GF-D8 (cell line): ENCODE results near the gene TIMM17B.
"Not testable (repeated sequence)": the region's sequence is repeated elsewhere in the genome, so short reads cannot be mapped to it uniquely, and the experiment has no call there.

Experiments used
- DNase-seq: peaks from one replicate; lab custom pipeline; 2025; lab: John Stamatoyannopoulos, UW

The TIMM17B gene

DNA sequence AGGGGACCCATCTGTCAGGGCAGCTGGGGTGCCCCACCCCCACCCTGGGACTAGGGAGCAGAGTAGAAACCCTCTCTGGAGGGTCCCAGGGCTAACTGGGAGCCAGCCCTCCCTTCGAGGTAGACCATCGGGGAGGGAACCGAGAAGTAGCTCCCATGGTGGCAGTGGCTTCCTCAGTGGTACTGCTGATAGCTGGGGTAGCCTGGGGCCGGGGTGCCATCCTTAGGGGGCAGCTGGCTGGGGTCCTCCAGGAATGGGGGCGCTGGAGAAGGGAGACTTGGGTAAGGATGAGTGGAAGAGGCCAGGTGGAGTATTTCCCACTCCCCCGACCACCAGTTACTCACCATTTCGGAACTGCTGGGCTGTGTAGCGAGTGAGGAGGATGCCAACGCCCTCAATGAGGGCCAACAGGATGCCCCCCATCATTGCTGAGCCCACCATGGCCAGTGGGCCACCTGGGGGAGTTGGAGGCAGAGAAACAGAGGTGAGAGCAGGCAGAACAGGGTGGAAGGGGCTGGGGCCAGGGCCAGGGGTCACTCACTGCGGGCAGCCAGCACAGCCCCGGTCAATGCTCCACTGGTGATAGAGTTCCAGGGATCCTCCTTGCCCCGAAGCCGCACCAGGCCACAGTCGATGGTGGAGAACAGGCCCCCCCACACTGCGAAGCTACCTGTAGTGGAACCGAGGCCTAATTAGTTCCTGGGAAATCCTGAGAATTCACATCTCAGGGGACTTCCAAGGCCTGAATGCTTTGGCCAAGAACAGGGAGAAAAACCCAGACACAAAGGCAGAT is 3.8 kb downstream of the TIMM17B start:
- no peak for DNase-seq

DNA sequence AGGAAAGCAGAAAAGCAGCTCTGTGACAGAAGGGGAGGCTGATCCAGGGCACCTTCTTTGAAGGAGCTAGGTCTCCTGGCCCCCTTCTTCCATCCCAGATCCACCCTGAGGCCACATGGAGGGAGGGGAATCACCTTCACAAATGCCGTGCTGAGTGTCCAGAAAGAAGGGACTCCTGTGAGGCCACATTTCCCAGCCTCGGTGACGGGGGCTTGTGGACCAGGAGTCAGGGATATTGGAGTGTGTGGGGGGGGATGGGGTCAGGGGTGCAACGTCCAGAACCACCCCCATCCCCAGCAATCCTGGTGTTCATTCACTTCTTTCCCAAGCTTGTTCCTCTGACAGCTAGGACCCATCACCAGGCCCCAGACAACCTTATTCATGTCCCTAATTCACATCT is 4.7 kb downstream of the TIMM17B start:
- DNase-seq = no peak

DNA sequence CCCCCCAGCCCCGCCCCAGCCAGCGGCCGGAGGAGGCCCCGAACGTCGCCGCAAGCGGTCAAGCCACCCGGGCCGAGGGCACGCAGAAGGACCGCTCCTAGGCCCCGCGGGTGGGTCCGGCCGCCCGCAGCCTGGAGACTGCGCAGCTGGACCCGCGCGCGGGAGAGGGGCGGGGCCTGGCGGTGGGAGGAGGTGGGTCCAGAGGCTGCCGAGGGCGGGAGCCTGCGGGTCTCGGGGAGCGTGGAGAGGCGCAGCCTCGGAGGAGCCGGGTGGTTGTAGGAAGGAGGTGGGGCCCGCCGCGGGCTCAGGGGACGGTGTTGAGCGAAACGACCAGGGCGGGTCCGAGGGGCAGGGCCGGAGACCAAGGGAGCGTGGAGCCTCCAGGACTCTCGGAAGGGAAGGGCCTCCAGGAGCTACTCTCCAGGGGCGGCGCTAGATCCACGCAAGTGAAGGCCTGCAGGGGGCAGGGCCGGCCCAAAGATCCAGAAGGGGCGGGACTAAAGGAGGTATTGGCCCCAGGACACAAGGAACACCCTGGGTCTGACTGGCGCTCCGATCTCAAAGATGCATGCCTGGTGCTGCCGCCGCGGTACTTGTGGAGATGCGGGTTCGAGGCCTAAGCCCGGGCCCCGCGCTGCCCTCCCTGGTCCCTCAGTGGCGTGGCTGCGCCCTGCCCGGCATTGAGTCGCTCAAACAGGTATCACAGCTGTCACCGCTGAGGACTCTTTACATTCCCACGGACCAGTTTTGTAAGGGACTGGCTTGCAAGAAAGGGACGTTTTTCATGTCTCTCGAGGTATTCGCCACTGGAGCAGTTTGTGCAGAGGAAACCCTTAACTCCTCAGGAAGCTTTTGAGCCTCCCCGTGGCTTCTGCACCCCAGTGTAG is 5.9 kb downstream of the TIMM17B start:
- DNase-seq = peak; percentile 39

DNA sequence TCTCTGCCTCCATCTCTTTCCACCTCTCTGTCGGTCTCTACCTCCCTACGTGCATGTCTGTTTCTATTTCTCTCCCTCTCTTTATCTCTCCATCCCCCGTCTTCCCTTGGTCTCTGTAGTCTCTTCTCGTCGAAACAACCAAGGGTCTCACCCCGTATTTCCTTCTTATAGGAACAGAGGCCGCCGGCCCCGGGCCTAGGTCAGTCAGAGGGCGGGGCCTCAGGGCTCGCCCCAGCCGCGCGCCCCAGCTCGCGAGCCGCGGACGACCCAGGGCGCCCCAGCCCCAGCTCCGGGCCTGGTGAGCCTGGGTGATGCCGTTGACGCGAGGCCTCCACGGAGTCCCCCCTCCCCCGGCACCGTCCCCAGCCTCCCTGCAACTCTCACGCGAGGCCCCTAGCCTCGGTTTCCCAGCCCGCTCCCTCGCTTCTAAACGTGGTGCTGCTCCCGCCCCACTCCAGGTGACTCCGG is 6.6 kb downstream of the TIMM17B start:
- DNase-seq = no peak

DNA sequence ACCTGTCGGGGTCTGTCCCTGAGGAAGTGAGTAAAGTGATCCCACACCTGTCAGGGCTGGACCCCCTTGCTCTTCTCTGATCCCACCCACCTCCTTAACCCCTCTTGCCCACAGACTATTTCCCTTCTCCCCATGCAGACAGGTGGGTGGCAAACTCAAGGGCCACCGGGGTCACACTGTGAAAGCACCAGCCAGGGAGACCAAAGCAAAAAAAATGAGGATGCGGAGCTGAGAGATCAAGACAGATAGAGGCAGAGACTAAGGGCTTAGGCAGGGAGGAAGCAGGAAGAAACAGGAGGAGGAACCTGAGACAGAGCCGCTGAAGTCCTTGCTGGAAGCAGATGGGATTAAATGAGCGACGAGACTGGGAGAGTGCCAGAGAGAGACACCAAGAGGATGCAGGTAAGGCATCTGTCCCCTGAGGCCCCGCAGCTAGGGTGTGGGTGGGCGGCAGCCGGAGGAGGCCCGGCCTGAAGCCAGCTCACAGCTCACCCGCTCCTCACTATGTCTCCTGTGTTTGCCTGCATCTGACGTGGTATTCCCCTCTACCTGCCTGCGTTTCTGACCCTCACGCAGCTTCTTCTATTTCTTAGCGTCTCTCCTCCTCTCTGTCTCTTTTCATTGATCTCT is 7.2 kb downstream of the TIMM17B start:
- DNase-seq = no peak

DNA sequence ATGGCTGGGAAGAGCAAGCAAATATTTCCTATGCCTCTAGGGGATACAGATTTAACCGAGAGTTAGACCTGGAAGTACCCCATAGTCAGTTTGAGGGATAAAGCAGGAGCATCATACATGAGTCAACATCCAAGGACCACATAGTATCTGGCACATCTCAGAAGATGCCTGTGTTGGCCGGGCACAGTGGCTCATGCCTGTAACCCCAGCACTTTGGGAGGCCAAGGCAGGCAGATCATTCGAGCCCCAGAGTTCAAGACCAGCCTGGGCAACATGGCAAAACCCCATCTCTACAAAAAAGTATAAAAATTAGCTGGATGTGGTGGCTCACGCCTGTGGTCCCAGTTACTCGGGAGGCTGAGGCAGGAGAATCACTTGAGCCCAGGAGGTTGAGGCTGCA is 11.0 kb downstream of the TIMM17B start:
- DNase-seq = not testable (repeated sequence)

DNA sequence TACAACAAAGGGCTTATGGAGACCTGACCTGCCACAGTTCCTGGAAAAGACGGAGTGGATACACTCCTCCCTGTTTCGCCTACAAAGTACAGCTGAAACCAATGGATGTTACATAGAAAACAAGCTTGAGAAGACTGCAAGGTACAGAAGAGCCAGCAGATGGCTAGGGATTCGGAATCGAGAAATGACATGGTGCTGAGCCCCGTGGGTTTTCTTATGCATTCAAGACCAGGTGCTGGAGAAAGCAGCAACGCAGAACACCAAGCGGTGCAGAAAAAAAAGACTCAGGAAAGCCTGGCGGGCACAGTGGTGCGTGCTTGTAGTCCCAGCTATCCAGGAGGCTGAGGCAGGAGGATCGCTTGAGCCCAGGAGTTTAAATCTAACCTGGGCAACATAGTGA is 13.8 kb downstream of the TIMM17B start:
- no peak for DNase-seq

DNA sequence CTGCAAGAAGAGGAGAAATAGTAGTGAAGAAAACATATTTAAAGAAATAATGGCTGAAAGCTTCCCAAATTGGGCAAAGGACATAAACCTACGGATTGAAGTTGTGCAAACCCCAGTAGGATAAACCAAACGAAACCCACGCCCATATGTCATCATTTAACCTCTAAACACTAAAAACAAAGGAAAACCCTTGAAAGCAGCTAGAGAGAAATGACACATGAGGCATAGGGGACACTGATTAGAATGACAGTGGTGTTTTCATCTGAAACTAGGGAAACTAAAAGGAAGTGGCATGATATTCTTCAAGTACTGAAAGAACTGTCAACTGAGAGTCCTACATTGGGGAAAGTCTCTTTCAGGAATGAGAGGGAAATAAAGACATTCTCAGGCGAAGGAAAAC is 20.6 kb downstream of the TIMM17B start:
- not testable (repeated sequence) for DNase-seq

DNA sequence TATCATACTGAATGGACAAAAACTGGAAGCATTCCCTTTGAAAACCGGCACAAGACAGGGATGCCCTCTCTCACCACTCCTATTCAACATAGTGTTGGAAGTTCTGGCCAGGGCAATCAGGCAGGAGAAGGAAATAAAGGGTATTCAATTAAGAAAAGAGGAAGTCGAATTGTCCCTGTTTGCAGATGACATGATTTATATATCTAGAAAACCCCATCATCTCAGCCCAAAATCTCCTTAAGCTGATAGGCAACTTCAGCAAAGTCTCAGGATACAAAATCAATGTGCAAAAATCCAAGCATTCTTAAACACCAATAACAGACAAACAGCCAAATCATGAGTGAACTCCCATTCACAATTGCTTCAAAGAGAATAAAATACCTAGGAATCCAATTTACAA is 25.6 kb downstream of the TIMM17B start:
- DNase-seq = not testable (repeated sequence)

DNA sequence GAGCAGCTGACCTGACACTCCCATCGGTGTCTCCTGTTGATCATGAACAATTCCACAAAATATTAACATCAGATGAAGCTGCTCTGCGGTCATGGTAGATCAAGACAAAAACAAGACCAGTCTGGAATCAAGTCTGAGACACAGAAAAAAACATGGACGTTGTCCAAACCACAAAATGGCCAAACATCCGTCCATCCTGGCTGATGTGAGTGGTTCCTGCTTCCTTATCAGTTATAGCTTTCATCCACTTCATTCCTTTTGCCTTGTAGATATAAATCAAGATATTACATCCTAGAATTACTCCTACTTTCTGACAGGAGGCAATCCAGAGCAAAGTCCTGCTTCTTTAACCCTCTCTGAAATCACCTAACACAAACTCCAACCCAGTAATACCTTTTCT is 33.4 kb downstream of the TIMM17B start:
- no peak for DNase-seq

DNA sequence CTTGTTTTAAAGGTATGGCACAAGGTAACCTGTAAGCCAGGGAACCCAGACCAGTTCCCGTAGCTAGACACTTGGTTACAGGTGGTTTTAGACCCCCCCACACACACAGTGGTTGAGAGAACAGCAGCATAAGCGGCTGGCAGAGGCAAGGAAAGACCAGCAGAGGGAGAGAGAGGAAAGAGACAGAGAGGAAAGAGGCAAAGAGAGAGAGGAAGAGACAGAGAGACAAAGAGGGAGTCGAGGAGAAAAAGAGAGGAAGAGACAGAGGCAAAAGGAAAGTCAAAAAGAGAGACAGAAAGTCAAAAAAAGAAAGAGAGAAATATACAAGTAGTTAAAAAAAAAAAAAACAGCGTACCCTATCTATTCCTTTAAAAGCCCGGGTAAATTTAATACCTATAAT is 42.7 kb downstream of the TIMM17B start:
- DNase-seq = no peak

DNA sequence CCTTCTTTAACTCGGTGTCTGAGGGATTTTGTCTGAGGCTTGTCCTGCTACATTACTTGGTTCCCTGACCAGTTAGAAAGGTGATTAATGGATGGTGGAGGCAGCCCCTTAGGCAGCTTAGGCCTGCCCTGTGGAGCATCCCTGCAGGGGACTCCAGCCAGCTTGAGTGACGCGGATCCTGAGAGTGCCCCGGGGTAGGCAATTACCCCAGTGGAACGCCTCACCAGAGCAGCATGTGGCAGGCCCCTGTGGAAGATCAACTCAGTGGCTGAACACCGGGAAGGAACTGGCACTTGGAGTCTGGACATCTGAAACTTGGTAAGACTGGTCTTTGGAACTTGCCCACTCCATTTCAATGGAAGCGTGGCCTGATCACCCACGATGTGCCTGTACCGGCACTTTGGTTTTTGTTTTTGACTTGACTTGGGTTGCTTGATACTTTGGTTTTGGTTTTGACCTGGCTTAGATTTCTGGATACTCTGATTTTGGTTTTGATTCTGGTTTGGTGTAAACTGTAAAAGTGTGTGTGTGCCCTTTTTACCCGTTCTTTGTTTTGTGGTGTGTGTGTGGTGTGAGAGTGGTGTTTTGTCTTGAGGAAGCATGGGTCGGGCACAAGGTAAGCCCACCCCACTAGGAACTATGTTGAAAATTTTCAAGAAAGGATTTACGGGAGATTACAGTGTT is 43.3 kb downstream of the TIMM17B start:
- DNase-seq = not testable (repeated sequence)

DNA sequence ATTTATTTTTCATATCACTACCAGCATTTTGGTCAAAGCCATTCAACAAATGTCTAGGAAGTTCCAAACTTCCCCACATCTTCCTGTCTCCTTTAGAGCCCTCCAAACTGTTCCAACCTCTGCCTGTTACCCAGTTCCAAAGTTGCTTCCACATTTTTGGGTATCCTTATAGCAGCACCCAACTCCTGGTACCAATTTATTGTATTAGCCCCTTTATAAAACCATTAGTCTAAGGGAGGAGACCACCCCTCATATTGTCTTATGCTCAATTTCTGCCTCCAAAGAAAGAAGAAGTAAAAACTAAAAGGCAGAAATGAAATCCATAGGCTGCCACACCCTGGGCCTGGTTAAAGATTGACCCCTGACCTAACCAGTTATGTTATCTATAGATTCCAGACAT is 44.1 kb downstream of the TIMM17B start:
- DNase-seq = not testable (repeated sequence)

DNA sequence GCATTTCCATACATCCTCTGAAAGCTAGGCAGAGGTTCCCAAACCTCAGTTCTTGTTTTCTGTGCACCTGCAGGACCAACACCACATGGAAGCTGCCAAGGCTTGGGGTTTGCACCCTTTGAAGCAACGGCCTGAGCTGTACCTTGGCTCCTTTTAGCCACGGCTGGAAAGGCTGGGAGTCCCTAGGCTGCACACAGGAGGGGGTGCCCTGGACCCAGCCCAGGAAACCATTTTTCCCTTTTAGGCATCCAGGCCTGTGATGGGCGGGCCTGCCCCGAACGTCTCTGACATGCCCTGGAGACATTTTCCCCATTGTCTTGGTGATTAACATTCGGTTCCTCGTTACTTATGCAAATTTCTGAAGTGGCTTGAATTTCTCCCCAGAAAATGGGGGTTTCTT is 44.7 kb downstream of the TIMM17B start:
- DNase-seq = no peak

DNA sequence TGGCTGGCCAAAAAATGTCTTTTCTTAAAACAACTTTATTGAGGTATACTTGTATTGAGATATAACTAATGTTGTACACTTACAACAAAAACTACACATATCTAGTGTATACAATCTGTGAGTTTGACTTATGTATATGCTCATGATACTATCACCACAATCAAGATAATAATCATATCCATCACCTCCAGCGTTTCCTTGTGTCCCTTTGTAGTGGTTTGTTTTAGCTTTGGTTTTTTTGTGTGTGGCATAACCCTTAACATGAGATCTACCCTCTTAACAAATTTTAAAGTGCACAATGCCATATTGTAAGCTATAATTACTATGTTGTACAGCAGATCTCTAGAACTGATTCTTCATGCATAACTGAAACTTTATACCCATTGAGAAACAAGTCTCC is 48.7 kb downstream of the TIMM17B start:
- DNase-seq = no peak
